Type B pancreatic cell (in vitro differentiated cells): ENCODE results near the gene MLN. TPM values are rescaled to one million over a fixed set of nuclear protein-coding genes. Genes with fewer than 3 reads are reported as not detected.
"Not testable (repeated sequence)": the region's sequence is repeated elsewhere in the genome, so short reads cannot be mapped to it uniquely, and the experiment has no call there.

Source experiments
- DNase-seq: peaks from one replicate; pipeline ENCODE4 v3.0.0; 2021; ENCODE audit warnings: mixed read lengths; ENCODE audit not compliant: unreplicated experiment; ENCODE audit errors: extremely low spot score
- H3K27ac Mint-ChIP-seq: 2 replicates; pipeline ENCODE4 v1.8.0; 2021; ENCODE audit warnings: mild to moderate bottlenecking, mixed read lengths
- H3K27me3 Mint-ChIP-seq: 2 replicates; pipeline ENCODE4 v1.8.0; 2021; ENCODE audit warnings: mixed read lengths
- H3K36me3 Mint-ChIP-seq: 2 replicates; pipeline ENCODE4 v1.8.0; 2021; ENCODE audit warnings: mixed read lengths
- H3K4me1 Mint-ChIP-seq: one replicate; pipeline ENCODE4 v1.8.0; 2021; ENCODE audit warnings: mixed read lengths; ENCODE audit not compliant: unreplicated experiment
- H3K4me3 Mint-ChIP-seq: 2 replicates; pipeline ENCODE4 v1.8.0; 2021; ENCODE audit warnings: mild to moderate bottlenecking, mixed read lengths
- H3K9me3 Mint-ChIP-seq: 2 replicates; pipeline ENCODE4 v1.8.0; 2021; ENCODE audit warnings: mixed read lengths
- CTCF ChIP-seq: fragments of 200-600 bp; sonication (generic); conservative IDR thresholded peaks from 2 replicates; pipeline ENCODE4 v1.5.0; 2021; ENCODE audit warnings: antibody characterized with exemption, mild to moderate bottlenecking
- total RNA-seq: library from RNA; stranded (reverse); gene quantifications from 2 replicates; pipeline ENCODE4 v1.2.1, GENCODE V29; 2021; ENCODE audit warnings: low replicate concordance

Gene MLN
- total RNA-seq, 1 donor from 2014 or later = 0.65 TPM

- Mint-ChIP-seq H3K9me3 (no peaks in the 10 kb centered on the region), H3K27ac (no peak overlapping the region), H3K36me3 (no peaks in the 10 kb centered on the region), H3K4me1 (peaks cover 31% of the 10 kb centered on the region), H3K27me3 (peaks cover 14% of the 10 kb centered on the region), H3K4me3 (no peak overlapping the region)
- DNase-seq = no peak
- no peak for TF ChIP-seq CTCF
These were observed 30.9 kb upstream of the MLN start for GRCh38 chr6:33834401-33835392.

GRCh38 chr6:33833599-33833998 lies 29.8 kb upstream of the MLN start:
- H3K27me3 Mint-ChIP-seq = peaks cover 20% of the 10 kb centered on the region
- no peaks in the 10 kb centered on the region for H3K36me3 Mint-ChIP-seq
- H3K4me3 Mint-ChIP-seq = no peak overlapping the region
- DNase-seq = no peak
- H3K9me3 Mint-ChIP-seq = no peaks in the 10 kb centered on the region
- H3K4me1 Mint-ChIP-seq = peaks cover 27% of the 10 kb centered on the region
- no peak for TF ChIP-seq CTCF
- no peak overlapping the region for H3K27ac Mint-ChIP-seq

- not testable (repeated sequence) for H3K27ac Mint-ChIP-seq, H3K4me3 Mint-ChIP-seq, H3K36me3 Mint-ChIP-seq, H3K9me3 Mint-ChIP-seq, DNase-seq
- Mint-ChIP-seq H3K4me1 (peaks cover 26% of the 10 kb centered on the region), H3K27me3 (peaks cover 28% of the 10 kb centered on the region)
These were observed 29.0 kb upstream of the MLN start for GRCh38 chr6:33832831-33833230.

- H3K4me1 Mint-ChIP-seq = peaks cover 27% of the 10 kb centered on the region
- H3K27ac Mint-ChIP-seq = not testable (repeated sequence)
These were observed 27.9 kb upstream of the MLN start for GRCh38 chr6:33831725-33832124.

GRCh38 chr6:33830635-33831240 lies 26.9 kb upstream of the MLN start:
- Mint-ChIP-seq H3K36me3 (no peaks in the 10 kb centered on the region), H3K27ac (no peak overlapping the region), H3K4me3 (no peak overlapping the region), H3K9me3 (no peaks in the 10 kb centered on the region), H3K27me3 (peaks cover 31% of the 10 kb centered on the region), H3K4me1 (peaks cover 27% of the 10 kb centered on the region)
- no peak for TF ChIP-seq CTCF
- no peak for DNase-seq

More at GRCh38 chr6:33831725-33832124, 27.9 kb upstream of the MLN start:
- H3K36me3 Mint-ChIP-seq, H3K4me3 Mint-ChIP-seq, H3K9me3 Mint-ChIP-seq, DNase-seq: not testable (repeated sequence)
- H3K27me3 Mint-ChIP-seq = peaks cover 31% of the 10 kb centered on the region

- Mint-ChIP-seq H3K36me3 (no peaks in the 10 kb centered on the region), H3K4me3 (no peak overlapping the region), H3K27me3 (peaks cover 35% of the 10 kb centered on the region), H3K9me3 (no peaks in the 10 kb centered on the region), H3K27ac (no peak overlapping the region), H3K4me1 (peaks cover 20% of the 10 kb centered on the region)
- no peak for TF ChIP-seq CTCF
- no peak for DNase-seq
These were observed 25.2 kb upstream of the MLN start for GRCh38 chr6:33828764-33829731.
